Measurements from ENCODE around the gene HOXA3.

- no peak for TF ChIP-seq POLR2A (IDR thresholded peaks at IDR 0.05)
- TF ChIP-seq CTCF (IDR thresholded peaks at IDR 0.05) = no peak
Measured at GRCh38 chr7:27099453-27100370, 52.7 kb downstream of the HOXA3 start.

Data from lower leg skin (tissue), 3 donors.